HEK293 (cell line): ENCODE measurements around the gene SYT6.
A peak's percentile ranks its signal among the peaks of the same experiment; 100 is the strongest.

ENCODE experiments used
- CTCF ChIA-PET: fragments of 350-600 bp; formaldehyde crosslinking; extraction: SDS; loops from one replicate; lab custom pipeline; 2021; ENCODE audit warnings: antibody characterized with exemption; lab: Yijun Ruan, JAX
- POLR2A ChIA-PET: fragments of 300-600 bp; formaldehyde crosslinking; extraction: SDS; loops from one replicate; lab custom pipeline; 2020; ENCODE audit warnings: antibody characterized with exemption, inconsistent platforms; lab: Yijun Ruan, JAX
- H3K27ac ChIP-seq: fragments of 200-500 bp; sonication (Bioruptor generic); 2 replicates; pipeline ENCODE4 v1.5.1; 2014; ENCODE audit warnings: low read depth, low read length, control low read depth, inconsistent platforms; ENCODE audit errors: extremely low read depth
- H3K36me3 ChIP-seq, 2 experiments: fragments of 200-500 bp in 1 of 2; sonication (Bioruptor generic) in 1 of 2; 1 replicate in 1 of 2; 2 replicates in 1 of 2; pipeline ENCODE4 v1.5.1; 2014 to 2017; ENCODE audit warnings: inconsistent platforms in 2 of 2, low read length in 2 of 2; ENCODE audit not compliant: control insufficient read depth in 2 of 2, insufficient read depth in 1 of 2
- H3K4me1 ChIP-seq: fragments of 200-500 bp; sonication (Bioruptor generic); 2 replicates; pipeline ENCODE4 v1.5.1; 2014; ENCODE audit warnings: mild to moderate bottlenecking, low read length, inconsistent platforms; ENCODE audit not compliant: control insufficient read depth, insufficient read depth
- H3K4me3 ChIP-seq: 2 replicates; pipeline ENCODE4 v1.5.1; 2011; ENCODE audit warnings: low read depth, mild to moderate bottlenecking, control low read depth, low read length, moderate library complexity
- H3K9me3 ChIP-seq: fragments of 200-500 bp; sonication (Bioruptor generic); 2 replicates; pipeline ENCODE4 v1.5.1; 2014; ENCODE audit warnings: low read depth, low read length, inconsistent platforms; ENCODE audit not compliant: control insufficient read depth, insufficient read depth
- EGR2 ChIP-seq: fragments of 450-650 bp; formaldehyde crosslinking; IDR thresholded peaks from 2 replicates; pipeline ENCODE4 v1.5.1; 2016; ENCODE audit warnings: low read depth, missing biosample characterization, missing genetic modification characterization
- OVOL3 ChIP-seq: fragments of 450-650 bp; formaldehyde crosslinking; IDR thresholded peaks from 2 replicates; pipeline ENCODE4 v1.5.1; 2016; ENCODE audit warnings: missing biosample characterization, missing genetic modification characterization
- ZBTB11 ChIP-seq: fragments of 450-650 bp; formaldehyde crosslinking; conservative IDR thresholded peaks from 2 replicates; pipeline ENCODE4 v1.5.1; 2016; ENCODE audit warnings: low read depth, missing biosample characterization, missing genetic modification characterization
- ZFHX2 ChIP-seq: fragments of 450-650 bp; formaldehyde crosslinking; conservative IDR thresholded peaks from 2 replicates; pipeline ENCODE4 v1.5.1; 2016; ENCODE audit warnings: missing biosample characterization, missing genetic modification characterization
- ZNF184 ChIP-seq: fragments of 450-650 bp; IDR thresholded peaks from 2 replicates; pipeline ENCODE4 v1.5.1; 2018; ENCODE audit warnings: missing biosample characterization, mild to moderate bottlenecking, missing genetic modification characterization
- ZNF19 ChIP-seq: fragments of 450-650 bp; formaldehyde crosslinking; IDR thresholded peaks from 2 replicates; pipeline ENCODE4; 2016; ENCODE audit warnings: missing biosample characterization, missing genetic modification characterization, low read depth
- ZNF202 ChIP-seq: fragments of 450-650 bp; formaldehyde crosslinking; IDR thresholded peaks from 2 replicates; pipeline ENCODE4 v1.5.1; 2016; ENCODE audit warnings: missing biosample characterization, missing genetic modification characterization, borderline replicate concordance
- ZNF239 ChIP-seq: fragments of 450-650 bp; formaldehyde crosslinking; IDR thresholded peaks from 2 replicates; pipeline ENCODE4 v1.5.1; 2016; ENCODE audit warnings: missing biosample characterization, missing genetic modification characterization
- ZNF426 ChIP-seq: fragments of 450-650 bp; formaldehyde crosslinking; IDR thresholded peaks from 2 replicates; pipeline ENCODE4 v1.5.1; 2017; ENCODE audit warnings: missing biosample characterization, missing genetic modification characterization, mild to moderate bottlenecking, inconsistent platforms, moderate library complexity
- ZNF521 ChIP-seq: fragments of 450-650 bp; formaldehyde crosslinking; IDR thresholded peaks from 2 replicates; pipeline ENCODE4 v1.5.1; 2017; ENCODE audit warnings: missing biosample characterization, mild to moderate bottlenecking, missing genetic modification characterization
- ZNF561 ChIP-seq: fragments of 450-650 bp; IDR thresholded peaks from 2 replicates; pipeline ENCODE4 v1.5.1; 2018; ENCODE audit warnings: missing biosample characterization, missing genetic modification characterization, borderline replicate concordance
- ZNF692 ChIP-seq: fragments of 450-650 bp; formaldehyde crosslinking; IDR thresholded peaks from 2 replicates; pipeline ENCODE4 v1.5.1; 2016; ENCODE audit warnings: missing biosample characterization, missing genetic modification characterization
- ZNF701 ChIP-seq: fragments of 450-650 bp; formaldehyde crosslinking; IDR thresholded peaks from 2 replicates; pipeline ENCODE4 v1.5.1; 2016; ENCODE audit warnings: missing biosample characterization, missing genetic modification characterization
- ZNF707 ChIP-seq: fragments of 450-650 bp; formaldehyde crosslinking; IDR thresholded peaks from 2 replicates; pipeline ENCODE4 v1.5.1; 2016; ENCODE audit warnings: missing biosample characterization, missing genetic modification characterization
- ZSCAN18 ChIP-seq: fragments of 450-650 bp; formaldehyde crosslinking; IDR thresholded peaks from 2 replicates; pipeline ENCODE4 v1.5.1; 2016; ENCODE audit warnings: missing biosample characterization, missing genetic modification characterization
- TF ChIP-seq, protein P1 (sequence below): fragments of 450-650 bp; formaldehyde crosslinking; IDR thresholded peaks from 2 replicates; pipeline ENCODE4 v1.5.1; 2016; ENCODE audit warnings: missing biosample characterization, missing genetic modification characterization

Gene SYT6

GRCh38 chr1:114130846-114131525 lies 22.7 kb downstream of the SYT6 start:
- no peaks in the 10 kb centered on the region for H3K9me3 ChIP-seq
- TF ChIP-seq ZSCAN18, result no peak
- no peak for TF ChIP-seq ZNF239
- TF ChIP-seq ZNF692 (tag by site-specific recombination), result no peak
- TF ChIP-seq EGR2 (tag by site-specific recombination), result peak; percentile 3; the same call in 1 of the 2 replicates
- TF ChIP-seq ZNF701 (tag by site-specific recombination), result no peak
- 0 out of 2 replicates have a peak, but pooled peaks have one; percentile 6 for TF ChIP-seq ZFHX2 (tag by site-specific recombination)
- TF ChIP-seq ZNF521, result no peak
- no peak for TF ChIP-seq ZNF707 (tag by site-specific recombination)
- H3K36me3 ChIP-seq, result no peaks in the 10 kb centered on the region
- H3K4me1 ChIP-seq, result no peaks in the 10 kb centered on the region
- H3K4me3 ChIP-seq, result no peak overlapping the region
- H3K27ac ChIP-seq, result no peak overlapping the region
- POLR2A ChIA-PET, result no interaction called here
- CTCF ChIA-PET, result interaction anchor here (0.5 to 0.6 kb wide), 2 partner anchors 39 to 910 kb away, joined by 3 to 4 read pairs; no protein-coding TSS in a partner anchor

DNA sequence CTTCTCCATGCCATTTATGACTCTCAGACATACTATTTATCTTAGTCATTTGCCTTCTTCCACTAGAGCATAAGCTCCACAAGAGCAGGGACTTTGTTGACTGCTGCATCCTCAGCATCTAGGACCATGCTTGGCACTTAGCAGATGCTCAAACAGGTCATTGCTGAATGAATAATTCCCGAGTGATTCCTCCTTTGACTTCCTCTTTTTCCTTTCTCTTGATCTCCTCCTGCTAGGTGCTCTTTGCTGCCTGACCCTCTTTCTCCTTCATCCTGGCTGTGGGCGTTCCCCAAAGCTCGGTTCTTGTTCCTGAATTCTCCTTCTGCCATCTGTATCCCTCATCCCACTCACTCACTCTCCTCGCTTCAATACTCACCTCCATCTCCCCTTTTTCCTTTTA lies 23.5 kb downstream of the SYT6 start:
- ChIA-PET POLR2A (no interaction called here), CTCF (no interaction called here)
- no peaks in the 10 kb centered on the region for H3K36me3 ChIP-seq

More for the DNA sequence above, 23.5 kb downstream of the SYT6 start:
- TF ChIP-seq ZNF202, result no peak
- no peak for TF ChIP-seq ZNF184 (tag by site-specific recombination)
- no peak for TF ChIP-seq ZNF426
- TF ChIP-seq OVOL3, result no peak
- no peak for TF ChIP-seq ZBTB11
- no peak for TF ChIP-seq ZNF561 (tag by site-specific recombination)
- TF ChIP-seq ZNF239, result no peak
- TF ChIP-seq, protein P1, sequence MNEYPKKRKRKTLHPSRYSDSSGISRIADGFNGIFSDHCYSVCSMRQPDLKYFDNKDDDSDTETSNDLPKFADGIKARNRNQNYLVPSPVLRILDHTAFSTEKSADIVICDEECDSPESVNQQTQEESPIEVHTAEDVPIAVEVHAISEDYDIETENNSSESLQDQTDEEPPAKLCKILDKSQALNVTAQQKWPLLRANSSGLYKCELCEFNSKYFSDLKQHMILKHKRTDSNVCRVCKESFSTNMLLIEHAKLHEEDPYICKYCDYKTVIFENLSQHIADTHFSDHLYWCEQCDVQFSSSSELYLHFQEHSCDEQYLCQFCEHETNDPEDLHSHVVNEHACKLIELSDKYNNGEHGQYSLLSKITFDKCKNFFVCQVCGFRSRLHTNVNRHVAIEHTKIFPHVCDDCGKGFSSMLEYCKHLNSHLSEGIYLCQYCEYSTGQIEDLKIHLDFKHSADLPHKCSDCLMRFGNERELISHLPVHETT, result no peak
- no peak for TF ChIP-seq ZNF19 (tag by site-specific recombination)
- Histone ChIP-seq H3K9me3 (no peaks in the 10 kb centered on the region), H3K27ac (no peak overlapping the region), H3K4me1 (no peaks in the 10 kb centered on the region), H3K4me3 (no peak overlapping the region)
